WTC11 (cell line): ENCODE results near the gene BCOR. TPM values are rescaled to one million over a fixed set of nuclear protein-coding genes. Genes with fewer than 3 reads are reported as not detected.

Experiments used
- ATAC-seq: fragments of 200-7000 bp; cut with Tn5 transposase; 2 replicates; pipeline ENCODE4 v1.10.0; 2021; ENCODE audit warnings: mild to moderate bottlenecking, moderate library complexity
- CTCF ChIA-PET: fragments of 300-600 bp; sonication (Branson Sonifier 250); formaldehyde crosslinking; loops from one replicate; lab custom pipeline; 2021; ENCODE audit warnings: antibody characterized with exemption; lab: Charles Lee
- POLR2A ChIA-PET: fragments of 350-600 bp; sonication (Branson Sonifier 250); formaldehyde crosslinking; loops from one replicate; lab custom pipeline; 2021; ENCODE audit warnings: antibody characterized with exemption; lab: Charles Lee
- DNase-seq: peaks from one replicate; pipeline ENCODE4 v3.0.0; 2021; ENCODE audit warnings: low spot score
- H3K27ac Mint-ChIP-seq: 2 replicates; pipeline ENCODE4 v1.8.0; 2021; ENCODE audit warnings: mixed read lengths
- H3K27me3 Mint-ChIP-seq: 2 replicates; pipeline ENCODE4 v1.8.0; 2021; ENCODE audit warnings: low read depth, mild to moderate bottlenecking, moderate library complexity, mixed read lengths
- H3K36me3 Mint-ChIP-seq: 2 replicates; pipeline ENCODE4 v1.8.0; 2021; ENCODE audit warnings: mixed read lengths
- H3K4me1 Mint-ChIP-seq: 2 replicates; pipeline ENCODE4 v1.8.0; 2022; ENCODE audit warnings: mixed read lengths
- H3K4me3 Mint-ChIP-seq: 2 replicates; pipeline ENCODE4 v1.8.0; 2021; ENCODE audit warnings: mild to moderate bottlenecking, moderate library complexity, mixed read lengths
- H3K9me3 Mint-ChIP-seq: 2 replicates; pipeline ENCODE4 v1.8.0; 2021; ENCODE audit warnings: mixed read lengths
- ARID4B ChIP-seq: sonication (generic); formaldehyde crosslinking; IDR thresholded peaks from 2 replicates; pipeline ENCODE4 v1.8.0; 2023; ENCODE audit warnings: missing genetic modification reagents, mild to moderate bottlenecking, borderline replicate concordance
- FOXP4 ChIP-seq: sonication (generic); formaldehyde crosslinking; IDR thresholded peaks from 2 replicates; pipeline ENCODE4 v1.8.0; 2022; ENCODE audit warnings: mild to moderate bottlenecking, missing genetic modification reagents
- GRHL2 ChIP-seq: fragments of 250-450 bp; sonication (Bioruptor Pico); IDR thresholded peaks from 2 replicates; pipeline ENCODE4 v1.8.0; 2022; ENCODE audit warnings: mild to moderate bottlenecking, moderate library complexity; ENCODE audit not compliant: insufficient replicate concordance, severe bottlenecking
- HMGA2 ChIP-seq: fragments of 250-450 bp; sonication (Bioruptor Pico); IDR thresholded peaks from 2 replicates; pipeline ENCODE4 v1.4.0; 2021; ENCODE audit warnings: mild to moderate bottlenecking, moderate library complexity
- HMGXB4 ChIP-seq: sonication (generic); formaldehyde crosslinking; IDR thresholded peaks from 2 replicates; pipeline ENCODE4 v1.8.1; 2023; ENCODE audit warnings: mild to moderate bottlenecking, moderate library complexity, missing genetic modification reagents
- MAX ChIP-seq: sonication (generic); formaldehyde crosslinking; IDR thresholded peaks from 2 replicates; pipeline ENCODE4 v1.8.0; 2022; ENCODE audit warnings: mild to moderate bottlenecking, missing genetic modification reagents
- NFE2L1 ChIP-seq: sonication (generic); formaldehyde crosslinking; IDR thresholded peaks from 2 replicates; pipeline ENCODE4 v1.8.1; 2023; ENCODE audit warnings: missing genetic modification reagents
- NFYB ChIP-seq: sonication (generic); formaldehyde crosslinking; conservative IDR thresholded peaks from 2 replicates; pipeline ENCODE4 v1.8.0; 2022; ENCODE audit warnings: low read depth, missing genetic modification reagents
- NR1H2 ChIP-seq: sonication (generic); formaldehyde crosslinking; IDR thresholded peaks from 2 replicates; pipeline ENCODE4 v1.9.0; 2021; ENCODE audit warnings: mild to moderate bottlenecking, moderate library complexity, missing genetic modification reagents
- NR2C2 ChIP-seq: sonication (generic); formaldehyde crosslinking; IDR thresholded peaks from 2 replicates; pipeline ENCODE4 v1.8.0; 2022; ENCODE audit warnings: mild to moderate bottlenecking, missing genetic modification reagents
- TP53 ChIP-seq: sonication (generic); formaldehyde crosslinking; IDR thresholded peaks from 2 replicates; pipeline ENCODE4 v1.8.1; 2023; ENCODE audit warnings: mild to moderate bottlenecking, missing genetic modification reagents
- ZBTB43 ChIP-seq: sonication (generic); formaldehyde crosslinking; IDR thresholded peaks from 2 replicates; pipeline ENCODE4 v1.8.1; 2023; ENCODE audit warnings: mild to moderate bottlenecking, missing genetic modification reagents
- ZMAT4 ChIP-seq: fragments of 250-450 bp; sonication (Bioruptor Pico); IDR thresholded peaks from 2 replicates; pipeline ENCODE4 v1.9.0; 2021; ENCODE audit warnings: mild to moderate bottlenecking
- ZNF317 ChIP-seq: sonication (generic); formaldehyde crosslinking; IDR thresholded peaks from 2 replicates; pipeline ENCODE4 v1.8.1; 2023; ENCODE audit warnings: low read depth, mild to moderate bottlenecking, moderate library complexity, missing genetic modification reagents, borderline replicate concordance
- ZNF416 ChIP-seq: fragments of 250-450 bp; sonication (Bioruptor Pico); IDR thresholded peaks from 2 replicates; pipeline ENCODE4 v1.9.0; 2021; ENCODE audit warnings: mild to moderate bottlenecking, inconsistent platforms
- ZNF532 ChIP-seq: fragments of 250-450 bp; sonication (Bioruptor Pico); IDR thresholded peaks from 2 replicates; pipeline ENCODE4 v1.9.0; 2021; ENCODE audit warnings: mild to moderate bottlenecking, borderline replicate concordance
- total RNA-seq: library from RNA; stranded (reverse); gene quantifications from 3 replicates; pipeline ENCODE4 v1.2.3, GENCODE V29; 2021

BCOR gene
- total RNA-seq, 1 experiment from 2014 or later = 44.5 TPM

GRCh38 chrX:40039887-40040286 is 57.9 kb downstream of the BCOR start:
- no peak for TF ChIP-seq NFE2L1 (CRISPR knock-in tag)
- no peak for TF ChIP-seq FOXP4 (CRISPR knock-in tag)
- no peak for TF ChIP-seq NFYB (CRISPR knock-in tag)
- TF ChIP-seq ZNF416 = no peak
- no peak for TF ChIP-seq ZMAT4 (CRISPR knock-in tag)
- TF ChIP-seq GRHL2 (CRISPR knock-in tag) = no peak
- no peak for TF ChIP-seq MAX (CRISPR knock-in tag)
- no peak for TF ChIP-seq HMGA2 (CRISPR knock-in tag)
- TF ChIP-seq NR1H2 (CRISPR knock-in tag) = no peak
- no peak for TF ChIP-seq ZBTB43 (CRISPR knock-in tag)
- no peak for TF ChIP-seq HMGXB4 (CRISPR knock-in tag)
- TF ChIP-seq NR2C2 (CRISPR knock-in tag) = no peak
- no peak for TF ChIP-seq ZNF317 (CRISPR knock-in tag)
- TF ChIP-seq ZNF532 (CRISPR knock-in tag) = no peak
- no peak for TF ChIP-seq TP53
- no peak for TF ChIP-seq ARID4B (CRISPR knock-in tag)
- DNase-seq = no peak
- H3K9me3 Mint-ChIP-seq = peaks cover 9% of the 10 kb centered on the region
- no peaks in the 10 kb centered on the region for H3K27me3 Mint-ChIP-seq
- no peak for ATAC-seq
- H3K36me3 Mint-ChIP-seq = peaks cover 6% of the 10 kb centered on the region
- ChIA-PET CTCF (no interaction called here), POLR2A (no interaction called here)
- peaks cover 11% of the 10 kb centered on the region for H3K4me1 Mint-ChIP-seq
- no peak overlapping the region for H3K4me3 Mint-ChIP-seq
- no peak overlapping the region for H3K27ac Mint-ChIP-seq
